Small intestine (tissue), 7 donors: ENCODE results near the gene FGD4. TPM values are rescaled to one million over a fixed set of nuclear protein-coding genes. Genes with fewer than 3 reads are reported as not detected.

Experiments used
- DNase-seq, 2 donors: peaks; one replicate each; pipeline versions ENCODE4 v3.0.0 to v3.0.0-alpha.2; 2013
- FAIRE-seq: peaks from 2 replicates; lab custom pipeline; 2012; peaks lifted over from hg19 to GRCh38; lab: Jason Lieb, UNC
- H3K27ac ChIP-seq, 3 donors: one replicate each; pipeline ENCODE4 v1.5.1; 2013; ENCODE audit warnings: low read length in 2 of 3, mild to moderate bottlenecking in 2 of 3, control low read depth in 1 of 3, inconsistent platforms in 1 of 3, low read depth in 1 of 3, moderate library complexity in 1 of 3
- H3K27me3 ChIP-seq, 3 donors: one replicate each; pipeline ENCODE4 v1.6.1; 2013; ENCODE audit warnings: low read length in 3 of 3, inconsistent platforms in 1 of 3; ENCODE audit not compliant: control insufficient read depth in 3 of 3, insufficient read depth in 3 of 3
- H3K36me3 ChIP-seq, 3 donors: one replicate each; pipeline ENCODE4 v1.6.1; 2013; ENCODE audit warnings: low read length in 3 of 3, inconsistent platforms in 1 of 3, low read depth in 1 of 3, mild to moderate bottlenecking in 1 of 3, moderate library complexity in 1 of 3; ENCODE audit not compliant: control insufficient read depth in 3 of 3, insufficient read depth in 2 of 3
- H3K4me1 ChIP-seq, 3 donors: one replicate each; pipeline ENCODE4 v1.6.1; 2013; ENCODE audit warnings: low read length in 2 of 3, inconsistent platforms in 1 of 3, low read depth in 1 of 3, mild to moderate bottlenecking in 1 of 3, moderate library complexity in 1 of 3; ENCODE audit not compliant: control insufficient read depth in 3 of 3, insufficient read depth in 2 of 3
- H3K4me3 ChIP-seq, 3 donors: one replicate each; pipeline ENCODE4 v1.5.1; 2013; ENCODE audit warnings: low read length in 3 of 3, control low read depth in 1 of 3, inconsistent platforms in 1 of 3, low read depth in 1 of 3, mild to moderate bottlenecking in 1 of 3, moderate library complexity in 1 of 3
- H3K9me3 ChIP-seq, 2 donors: one replicate each; pipeline ENCODE4 v1.6.1; 2013; ENCODE audit warnings: low read depth in 1 of 2, low read length in 1 of 2; ENCODE audit not compliant: control insufficient read depth in 2 of 2, insufficient read depth in 1 of 2
- WGBS, 3 donors: extraction: QIAGEN DNeasy Blood & Tissue Kit; methylation state at CpG; one replicate each; pipeline ENCODE4 v1.1.7; 2013; 5-methylcytosine and 5-hydroxymethylcytosine counted together
- polyA plus RNA-seq, 4 donors: library from polyadenylated mRNA; stranded (reverse) in 3 of 4; unstranded in 1 of 4; fragments of 200-250 nt in 3 of 4; fragments of 120-200 nt in 1 of 4; gene quantifications; one replicate each; pipeline versions ENCODE4 v1.2.1 to v1.2.3, GENCODE V29; 2013
- donor health status: healthy with polysubstance abuse.
- donor health status: control.
- donor health status: control.
- donor health status: Bipolar disorder and iron deficiency.
- donor health status: healthy.

FGD4 gene
- polyA plus RNA-seq, 4 donors: 8.2 to 21.4 (median 14.2) TPM

DNA sequence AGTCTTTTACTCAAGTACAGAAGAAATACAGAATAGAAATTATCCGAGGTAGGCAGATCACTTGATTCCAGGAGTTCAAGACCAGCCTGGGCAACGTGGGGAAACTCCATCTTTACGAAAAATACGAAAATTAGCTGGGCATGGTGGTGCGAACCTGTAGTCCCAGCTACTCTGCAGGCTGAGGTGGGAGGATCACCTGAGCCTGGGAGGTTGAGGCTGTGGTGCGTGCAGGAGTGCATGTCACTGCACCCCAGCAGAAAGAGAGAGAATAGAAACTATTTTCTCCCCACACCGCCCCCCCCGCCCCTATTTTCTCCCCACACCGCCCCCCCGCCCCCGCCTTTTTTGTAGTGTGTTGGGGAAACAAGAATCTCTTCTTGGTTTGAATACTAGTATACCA, 281.9 kb downstream of the FGD4 start:
- Histone ChIP-seq H3K4me1 (no peaks in the 10 kb centered on the region), H3K9me3 (no peaks in the 10 kb centered on the region), H3K27ac (no peak overlapping the region), H3K27me3 (no peaks in the 10 kb centered on the region), H3K4me3 (no peak overlapping the region), H3K36me3 (peaks cover 0 to 21% (median 0%) of the 10 kb centered on the region in 3 donors)
- FAIRE-seq (no peak), DNase-seq (no peak)
- WGBS, 3 donors: 73 to 82% (median 77%) methylated on average over 11 of the region's 11 CpGs

DNA sequence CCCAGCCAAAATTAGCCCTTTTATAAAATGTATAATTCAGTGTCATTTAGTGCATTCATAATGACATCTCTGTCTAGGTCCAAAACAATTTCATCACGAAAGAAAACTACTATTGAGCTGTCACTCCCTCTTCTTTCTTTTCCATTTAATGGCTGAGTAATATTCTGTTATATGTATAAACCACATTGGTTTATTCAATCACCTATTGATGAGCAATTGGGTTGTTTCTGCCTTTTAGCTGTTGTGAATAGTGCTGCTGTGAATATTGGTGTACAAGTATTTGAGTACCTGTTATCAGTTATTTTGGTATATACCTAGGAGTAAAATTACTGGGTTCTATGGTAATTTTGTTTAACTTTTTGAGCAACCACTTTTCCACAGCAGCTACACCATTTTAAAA, 287.0 kb downstream of the FGD4 start:
- FAIRE-seq: no peak
- 93 to 97% (median 97%) methylated on average over 1 of the region's 1 CpG for WGBS, 3 donors

DNA sequence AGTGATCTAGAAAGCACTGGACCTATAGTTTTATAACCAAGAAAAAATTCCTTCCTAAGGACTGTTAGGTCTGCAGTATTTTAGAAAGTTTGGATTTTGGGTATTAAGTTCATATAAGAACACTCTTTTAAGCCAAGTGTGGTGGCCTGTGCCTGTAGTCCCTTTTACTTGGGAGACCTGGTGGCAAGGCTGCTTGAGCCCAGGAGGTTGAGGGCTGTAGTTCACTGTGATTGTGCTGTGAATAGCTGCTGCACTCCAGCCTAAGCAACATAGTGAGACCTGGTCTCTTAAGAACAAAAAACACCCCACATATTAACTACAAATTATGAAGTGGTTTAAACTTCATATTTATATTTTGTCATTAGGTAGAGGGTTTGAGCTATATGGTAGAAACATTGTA, 289.4 kb downstream of the FGD4 start:
- H3K27me3 ChIP-seq: no peaks in the 10 kb centered on the region
- H3K27ac ChIP-seq: no peak overlapping the region
- FAIRE-seq: no peak
- peaks cover 0 to 3% of the 10 kb centered on the region in 2 donors for H3K9me3 ChIP-seq
- DNase-seq: no peak
- peaks cover 0 to 19% (median 0%) of the 10 kb centered on the region in 3 donors for H3K36me3 ChIP-seq
- H3K4me3 ChIP-seq: no peak overlapping the region
- H3K4me1 ChIP-seq: no peaks in the 10 kb centered on the region

More for the DNA sequence above, 287.0 kb downstream of the FGD4 start:
- DNase-seq: no peak
- Histone ChIP-seq H3K36me3 (peaks cover 0 to 24% (median 0%) of the 10 kb centered on the region in 3 donors), H3K27me3 (no peaks in the 10 kb centered on the region), H3K27ac (no peak overlapping the region), H3K4me3 (no peak overlapping the region), H3K4me1 (no peaks in the 10 kb centered on the region), H3K9me3 (no peaks in the 10 kb centered on the region)

DNA sequence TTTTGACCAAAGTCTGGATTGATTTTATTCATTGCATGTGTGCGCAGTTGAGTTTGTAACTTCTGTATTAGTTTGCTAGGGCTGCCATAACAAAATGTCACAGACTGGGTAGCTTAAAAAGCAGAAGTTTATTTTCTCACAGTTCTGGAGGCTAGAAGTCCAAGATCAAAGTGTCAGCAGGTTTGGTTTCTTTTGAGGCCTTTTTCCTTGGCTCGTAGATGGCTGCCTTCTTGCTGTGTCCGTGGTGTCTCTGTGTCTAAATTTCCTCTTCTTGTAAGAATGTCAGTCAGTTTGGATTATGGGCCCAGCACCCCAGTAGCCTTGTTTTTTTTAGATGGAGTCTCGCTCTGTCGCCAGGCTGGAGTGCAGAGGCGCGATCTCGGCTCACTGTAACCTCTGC, 291.6 kb downstream of the FGD4 start:
- WGBS, 3 donors: 86 to 98% (median 98%) methylated on average over 8 of the region's 8 CpGs
- Histone ChIP-seq H3K4me1 (no peaks in the 10 kb centered on the region), H3K4me3 (no peak overlapping the region), H3K27me3 (no peaks in the 10 kb centered on the region), H3K27ac (no peak overlapping the region), H3K36me3 (peaks cover 0 to 11% (median 0%) of the 10 kb centered on the region in 3 donors), H3K9me3 (peaks cover 0 to 13% of the 10 kb centered on the region in 2 donors)
- FAIRE-seq (no peak), DNase-seq (no peak)

DNA sequence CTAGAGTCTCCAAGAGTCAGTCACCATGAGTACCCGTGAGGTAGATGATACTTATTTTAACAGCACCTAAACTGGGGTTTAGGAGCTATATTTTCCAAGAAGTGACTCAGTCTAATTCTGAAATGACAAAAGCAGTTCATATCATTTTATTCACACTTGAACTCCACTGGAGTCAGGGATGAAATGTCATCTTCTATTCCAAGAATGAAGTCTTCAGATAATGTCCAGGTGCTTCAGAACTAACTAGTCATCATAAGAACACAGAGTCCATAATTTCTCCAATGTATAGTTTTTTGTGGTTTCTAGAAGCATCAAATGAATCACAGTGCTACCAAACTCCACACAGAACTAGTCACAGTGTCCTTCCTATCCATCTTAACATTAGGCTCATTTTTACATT, 293.0 kb downstream of the FGD4 start:
- Histone ChIP-seq H3K27ac (no peak overlapping the region), H3K9me3 (peaks cover 0 to 18% of the 10 kb centered on the region in 2 donors), H3K36me3 (peaks cover 0 to 10% (median 0%) of the 10 kb centered on the region in 3 donors), H3K4me3 (no peak overlapping the region), H3K4me1 (no peaks in the 10 kb centered on the region), H3K27me3 (no peaks in the 10 kb centered on the region)
- no peak for FAIRE-seq
- DNase-seq: no peak
- 82 to 90% (median 85%) methylated on average over 1 of the region's 1 CpG for WGBS, 3 donors

DNA sequence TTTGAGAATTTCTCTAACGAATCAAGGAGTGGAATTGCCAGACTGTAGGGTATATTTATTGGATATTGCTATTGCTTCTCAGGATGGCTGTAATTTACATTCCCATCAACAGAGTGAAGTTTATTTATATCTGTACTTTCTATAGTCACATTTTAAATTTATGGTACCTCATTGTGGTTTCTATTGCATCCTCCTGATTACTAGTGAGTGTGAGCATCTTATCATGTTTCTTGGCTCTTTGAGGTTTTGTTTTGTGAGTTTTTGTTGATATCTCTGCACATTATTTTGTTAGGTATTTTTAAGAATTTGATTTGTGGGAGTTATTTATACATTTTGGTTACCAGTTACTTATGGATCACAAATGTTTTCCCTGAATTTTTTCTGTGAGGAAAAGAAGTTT, 293.7 kb downstream of the FGD4 start:
- Histone ChIP-seq H3K27ac (no peak overlapping the region), H3K36me3 (peaks cover 0 to 7% (median 0%) of the 10 kb centered on the region in 3 donors), H3K27me3 (no peaks in the 10 kb centered on the region), H3K9me3 (peaks cover 0 to 18% of the 10 kb centered on the region in 2 donors), H3K4me1 (no peaks in the 10 kb centered on the region), H3K4me3 (no peak overlapping the region)
- 81 to 94% (median 82%) methylated on average over 1 of the region's 1 CpG for whole genome bisulfite sequencing, 3 donors
- no peak for FAIRE-seq
- no peak for DNase-seq
